Body of pancreas (tissue), 4 donors: ENCODE data around the gene SPATA2L.

Source experiments
- CTCF ChIP-seq, 7 experiments: fragments of 450-650 bp in 4 of 7; fragments of 200-600 bp in 3 of 7; sonication (generic) in 3 of 7; IDR thresholded peaks; one replicate each; pipeline ENCODE4 v1.5.1; 2016 to 2019; ENCODE audit warnings: antibody characterized with exemption in 7 of 7
- POLR2A ChIP-seq, 3 donors: fragments of 450-650 bp; IDR thresholded peaks; one replicate each; pipeline ENCODE4 v1.6.1; 2016; ENCODE audit warnings: antibody characterized with exemption in 3 of 3, mild to moderate bottlenecking in 2 of 3

- no peak for TF ChIP-seq CTCF (IDR thresholded peaks at IDR 0.05)
- TF ChIP-seq POLR2A (IDR thresholded peaks at IDR 0.05) = no peak
These were observed 33.9 kb downstream of the SPATA2L start for GRCh38 chr16:89667633-89668032.
